CD4-positive, alpha-beta T cell treated with Interleukin-1 beta for 1 hour (primary cell): ENCODE results near the gene AP1AR.

Experiments
- DNase-seq, 2 donors: peaks; one replicate each; pipeline ENCODE4 v3.0.0-alpha.2; 2020 to 2022

Gene AP1AR

DNA sequence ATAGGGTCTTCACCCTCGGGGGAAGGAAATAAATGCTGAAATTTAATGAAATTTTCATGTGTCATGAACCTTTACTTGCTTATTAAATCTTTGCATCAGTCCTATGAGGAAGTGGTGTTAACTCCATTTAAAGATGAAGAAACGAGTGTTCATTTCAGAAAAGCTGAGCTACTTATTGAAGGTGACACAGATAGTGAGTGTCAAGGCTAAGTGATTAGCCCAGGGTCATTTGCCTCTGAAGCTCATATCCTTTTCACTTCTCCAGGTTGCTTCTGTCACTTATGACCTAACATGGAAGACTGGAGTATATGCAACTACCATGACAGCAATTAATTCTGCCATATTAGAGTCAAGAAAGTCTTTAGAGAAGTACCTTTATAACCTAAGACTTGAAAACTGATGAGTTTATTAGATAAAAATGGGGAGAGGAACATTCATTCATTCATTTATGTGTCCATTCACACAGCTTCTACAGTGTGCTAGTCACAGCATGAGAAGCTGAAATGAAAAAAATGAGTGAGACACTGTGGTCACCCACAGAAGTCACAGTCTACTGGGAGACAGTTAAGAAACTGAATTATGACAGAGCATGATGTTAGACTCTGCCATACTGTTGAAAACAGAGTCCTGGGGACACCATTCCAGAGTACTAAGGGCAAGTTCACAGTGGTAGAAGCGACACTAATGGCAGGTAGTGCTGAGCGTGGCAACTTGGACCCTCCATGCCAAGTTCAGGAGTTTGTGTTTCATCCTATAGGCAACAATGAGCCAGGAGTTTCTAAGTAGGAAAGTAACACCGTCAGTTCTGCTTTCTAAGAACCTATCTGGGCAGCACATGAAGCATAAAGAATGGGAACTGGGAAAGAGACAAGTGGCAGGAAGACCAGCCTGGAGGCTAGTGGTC lies 86.9 kb downstream of the AP1AR start:
- DNase-seq = no peak
